Muscle of back (tissue), 13 donors: ENCODE measurements around the gene DIRAS3. TPM values are rescaled to one million over a fixed set of nuclear protein-coding genes. Genes with fewer than 3 reads are reported as not detected.
"Not testable (repeated sequence)": the region's sequence is repeated elsewhere in the genome, so short reads cannot be mapped to it uniquely, and the experiment has no call there.

ENCODE experiments used
- DNase-seq, 3 donors: peaks; one replicate each; pipeline versions ENCODE4 v3.0.0 to v3.0.0-alpha.2; 2013
- long read RNA-seq, 9 donors: transcript quantifications; one replicate each; lab custom pipeline, GENCODE V29; 2026
- polyA plus RNA-seq, 10 donors: library from polyadenylated mRNA; unstranded; fragments of 120-200 nt; gene quantifications; one replicate each; pipeline ENCODE4 v1.2.1, GENCODE V29; 2013; ENCODE audit not compliant: insufficient read length in 10 of 10

Gene DIRAS3
- 1 to 10 TPM; 3.3 to 8.6 (median 4.3) TPM for polyA plus RNA-seq
- long read RNA-seq, donor 1, partial matches to known transcripts = 0 of 2 reads
- long read RNA-seq, donor 1, other reads (novel, unspliced or antisense) = 0 of 2 reads
- long read RNA-seq, donor 2 = 0 reads
- long read RNA-seq, donor 3 = 0 reads
- long read RNA-seq, donor 4, partial matches to known transcripts = 0 of 1 reads
- long read RNA-seq, donor 4, other reads (novel, unspliced or antisense) = 0 of 1 reads
- long read RNA-seq, donor 5 = 0 reads
- long read RNA-seq, donor 6, partial matches to known transcripts = 0 of 2 reads
- long read RNA-seq, donor 6, other reads (novel, unspliced or antisense) = 0 of 2 reads
- long read RNA-seq, donor 7, partial matches to known transcripts = 0 of 2 reads
- long read RNA-seq, donor 7, other reads (novel, unspliced or antisense) = 0 of 2 reads
- long read RNA-seq, donor 8, partial matches to known transcripts = 0 of 1 reads
- long read RNA-seq, donor 8, other reads (novel, unspliced or antisense) = 0 of 1 reads
- long read RNA-seq, donor 9 = 0 reads

GRCh38 chr1:68049941-68050878 is at the start of gene DIRAS3:
DIRAS3 (minus strand) TSS chr1:68050627; CDS start chr1:68047297, 3,330 bp downstream.
- peak in 2 of 3 donors; percentile 12 to 51 for DNase-seq

GRCh38 chr1:68093737-68094136 is 43.3 kb upstream of the DIRAS3 start:
- no peak for DNase-seq

GRCh38 chr1:68087184-68087583 is 36.8 kb upstream of the DIRAS3 start:
- no peak for DNase-seq

- no peak for DNase-seq
Observed at GRCh38 chr1:68085752-68086151, 35.3 kb upstream of the DIRAS3 start.

- no peak for DNase-seq
Observed at GRCh38 chr1:68083686-68084085, 33.3 kb upstream of the DIRAS3 start.

- DNase-seq = no peak
Observed at GRCh38 chr1:68081775-68082283, 31.4 kb upstream of the DIRAS3 start.

- DNase-seq = no peak
Observed at GRCh38 chr1:68078647-68079046, 28.2 kb upstream of the DIRAS3 start.

GRCh38 chr1:68074472-68074871 is 24.0 kb upstream of the DIRAS3 start:
- DNase-seq = no peak

GRCh38 chr1:68065766-68066165 is 15.3 kb upstream of the DIRAS3 start:
- no peak for DNase-seq

- not testable (repeated sequence) for DNase-seq
Observed at GRCh38 chr1:68058053-68058452, 7.6 kb upstream of the DIRAS3 start.

GRCh38 chr1:68057564-68057963 is 7.1 kb upstream of the DIRAS3 start:
- DNase-seq = no peak

GRCh38 chr1:68057050-68057449 is 6.6 kb upstream of the DIRAS3 start:
- DNase-seq = no peak

- peak; percentile 37 to 74 (median 46) for DNase-seq
Observed at GRCh38 chr1:68051475-68051874, 1.0 kb upstream of the DIRAS3 start.

- DNase-seq = no peak
Observed at GRCh38 chr1:68047659-68048026, 2.8 kb downstream of the DIRAS3 start.

- DNase-seq = no peak
Observed at GRCh38 chr1:68046885-68047658, 3.4 kb downstream of the DIRAS3 start.

GRCh38 chr1:68046423-68046822 is 4.0 kb downstream of the DIRAS3 start:
- no peak for DNase-seq

- no peak for DNase-seq
Observed at GRCh38 chr1:68045511-68046180, 4.8 kb downstream of the DIRAS3 start.

- DNase-seq = no peak
Observed at GRCh38 chr1:68043443-68044090, 6.9 kb downstream of the DIRAS3 start.

- DNase-seq = no peak
Observed at GRCh38 chr1:68036946-68037345, 13.5 kb downstream of the DIRAS3 start.

- DNase-seq = no peak
Observed at GRCh38 chr1:68029444-68029843, 21.0 kb downstream of the DIRAS3 start.
